ENCODE measurements around the gene DCP1B. TPM values are rescaled to one million over a fixed set of nuclear protein-coding genes. Genes with fewer than 3 reads are reported as not detected.

Gene DCP1B
- total RNA-seq, 1 experiment from 2014 or later: 10.9 TPM

DNA sequence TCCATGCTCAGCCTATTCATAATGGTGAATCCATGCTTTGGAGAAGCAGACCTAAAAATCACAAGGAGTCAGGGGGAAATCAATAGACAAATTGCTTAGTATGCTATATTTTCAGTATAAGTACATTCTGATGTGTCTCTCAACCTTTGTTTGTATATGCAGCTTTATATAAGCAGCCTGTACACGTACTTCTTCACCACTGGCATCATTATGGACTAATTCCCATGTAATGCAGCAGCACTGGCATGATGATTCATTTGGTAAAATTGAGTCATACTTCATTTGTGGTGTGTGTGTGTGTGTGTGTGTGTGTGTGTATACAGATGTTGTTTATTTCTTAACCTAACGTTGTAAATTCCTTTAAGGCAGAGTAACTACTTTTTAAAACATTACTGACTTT is 10.9 kb downstream of the DCP1B start:
- no peak for DNase-seq (ENCODE audit: low read depth, low spot score)
- in situ Hi-C loops (cut with HindIII; ENCODE audit: low pct_unique_long_range_greater_than_20kb, low sequenced_read_pairs): no loop called here

GRCh38 chr12:1992732-1993131 is 11.5 kb downstream of the DCP1B start:
- DNase-seq (ENCODE audit: low read depth, low spot score): no peak
- in situ Hi-C loops (cut with HindIII; ENCODE audit: low pct_unique_long_range_greater_than_20kb, low sequenced_read_pairs): no loop called here

DNA sequence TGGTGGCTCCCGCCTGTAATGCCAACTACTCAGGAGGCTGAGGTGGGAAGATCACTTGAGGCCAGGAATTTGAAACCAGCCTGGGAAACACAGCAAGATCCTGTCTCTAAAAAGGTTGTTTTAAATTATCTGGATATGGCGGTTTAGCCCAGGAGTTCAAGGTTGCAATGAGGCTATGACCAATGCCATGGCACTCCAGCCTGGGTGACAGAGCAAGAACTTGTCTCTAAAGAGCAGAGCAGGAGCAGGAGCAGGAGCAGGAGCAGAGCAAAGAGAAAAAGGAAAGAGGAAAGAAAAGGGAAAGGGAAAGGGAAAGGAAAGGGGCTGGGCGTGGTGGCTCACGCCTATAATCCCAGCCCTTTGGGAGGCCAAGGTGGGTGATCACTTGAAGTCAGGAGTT is 15.1 kb downstream of the DCP1B start:
- no peak for DNase-seq (ENCODE audit: low read depth, low spot score)
- in situ Hi-C loops (cut with HindIII; ENCODE audit: low pct_unique_long_range_greater_than_20kb, low sequenced_read_pairs): no loop called here

GRCh38 chr12:1984759-1985158 is 19.5 kb downstream of the DCP1B start:
- in situ Hi-C loops (cut with HindIII; ENCODE audit: low pct_unique_long_range_greater_than_20kb, low sequenced_read_pairs): no loop called here

DNA sequence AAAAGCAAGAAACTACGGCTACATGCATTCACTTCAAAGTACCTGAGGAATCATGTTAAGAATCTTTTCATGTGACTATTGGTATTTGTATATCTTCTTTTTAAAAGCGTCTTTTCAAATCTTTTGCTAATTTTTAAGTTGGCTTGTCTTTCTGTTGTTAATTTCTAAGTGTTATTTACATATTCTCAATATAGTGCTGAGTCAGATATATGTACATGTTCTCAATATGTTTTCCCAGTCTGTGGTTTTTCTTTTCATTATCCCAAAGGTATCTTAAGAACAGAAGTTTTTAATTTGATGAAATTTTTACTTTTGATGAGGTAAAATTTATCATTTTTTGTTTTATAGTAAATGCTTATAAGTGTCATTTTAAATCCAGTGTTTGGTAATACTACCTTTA is 24.0 kb downstream of the DCP1B start:
- in situ Hi-C loops (cut with HindIII; ENCODE audit: low pct_unique_long_range_greater_than_20kb, low sequenced_read_pairs): no loop called here
- no peak for DNase-seq (ENCODE audit: low read depth, low spot score)

More at GRCh38 chr12:1984759-1985158, 19.5 kb downstream of the DCP1B start:
- DNase-seq (ENCODE audit: low read depth, low spot score): no peak

DNA sequence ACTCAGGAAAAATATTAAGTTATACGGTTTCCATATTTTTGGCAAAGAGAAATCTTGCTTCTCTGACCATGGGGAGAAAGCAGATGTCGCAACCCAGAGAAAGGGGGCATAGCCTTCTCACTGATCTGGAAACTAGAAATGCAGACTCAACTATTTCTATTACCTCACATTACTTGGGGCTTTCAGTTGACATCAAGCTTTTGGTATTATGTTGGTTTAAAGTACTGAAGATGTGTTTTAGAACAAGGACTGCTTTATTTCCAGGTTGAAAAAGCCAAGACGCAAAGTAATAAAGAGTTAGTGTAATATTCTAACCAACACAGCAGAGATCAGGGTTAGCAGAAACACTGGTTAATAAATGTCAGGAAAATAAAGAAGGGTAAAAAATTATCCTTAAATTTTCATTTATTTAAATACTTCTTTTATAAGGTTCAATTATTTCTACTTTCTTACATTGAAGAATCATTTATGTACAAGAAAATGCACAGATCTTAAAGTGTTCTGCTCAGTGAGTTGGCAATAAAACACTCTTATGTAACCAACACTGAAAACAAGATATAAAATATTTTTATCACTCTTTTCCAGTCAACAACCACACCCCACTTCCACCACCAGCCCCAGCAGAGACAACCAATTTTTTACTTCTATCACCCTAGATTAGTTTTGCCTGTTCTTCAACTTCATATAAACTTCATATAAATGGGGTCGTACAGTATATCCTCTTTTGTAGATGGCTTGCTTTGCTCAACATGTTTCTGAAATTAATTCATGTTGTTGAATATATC is 26.0 kb downstream of the DCP1B start:
- in situ Hi-C loops (cut with HindIII; ENCODE audit: low pct_unique_long_range_greater_than_20kb, low sequenced_read_pairs): no loop called here
- peak; percentile 42 for DNase-seq (ENCODE audit: low read depth, low spot score)

DNA sequence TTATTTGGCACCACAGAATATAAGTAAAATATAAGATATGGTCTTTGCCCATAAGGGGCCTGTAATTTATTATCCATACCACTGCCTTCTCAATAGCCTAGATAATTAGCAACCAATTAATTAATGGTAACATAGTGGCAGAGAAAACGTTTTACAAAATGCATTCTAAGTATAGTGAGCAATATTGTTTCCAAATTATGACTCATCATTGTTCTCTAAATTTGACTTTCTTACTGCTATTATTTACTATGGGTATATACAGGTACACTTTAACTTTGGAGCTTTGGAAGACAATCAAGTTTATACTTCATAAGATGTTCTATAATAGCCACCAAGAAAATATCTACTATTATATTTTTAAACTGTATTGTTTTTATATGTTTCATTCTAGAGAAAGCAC is 26.7 kb downstream of the DCP1B start:
- in situ Hi-C loops (cut with HindIII; ENCODE audit: low pct_unique_long_range_greater_than_20kb, low sequenced_read_pairs): no loop called here
- no peak for DNase-seq (ENCODE audit: low read depth, low spot score)

- no peak for DNase-seq (ENCODE audit: low read depth, low spot score)
- in situ Hi-C loops (cut with HindIII; ENCODE audit: low pct_unique_long_range_greater_than_20kb, low sequenced_read_pairs): no loop called here
Observed at GRCh38 chr12:1977109-1977508, 27.1 kb downstream of the DCP1B start.

GRCh38 chr12:1974812-1975211 is 29.4 kb downstream of the DCP1B start:
- in situ Hi-C loops (cut with HindIII; ENCODE audit: low pct_unique_long_range_greater_than_20kb, low sequenced_read_pairs): no loop called here
- no peak for DNase-seq (ENCODE audit: low read depth, low spot score)

- no peak for DNase-seq (ENCODE audit: low read depth, low spot score)
- in situ Hi-C loops (cut with HindIII; ENCODE audit: low pct_unique_long_range_greater_than_20kb, low sequenced_read_pairs): no loop called here
Observed at GRCh38 chr12:1972856-1973317, 31.4 kb downstream of the DCP1B start.

DNA sequence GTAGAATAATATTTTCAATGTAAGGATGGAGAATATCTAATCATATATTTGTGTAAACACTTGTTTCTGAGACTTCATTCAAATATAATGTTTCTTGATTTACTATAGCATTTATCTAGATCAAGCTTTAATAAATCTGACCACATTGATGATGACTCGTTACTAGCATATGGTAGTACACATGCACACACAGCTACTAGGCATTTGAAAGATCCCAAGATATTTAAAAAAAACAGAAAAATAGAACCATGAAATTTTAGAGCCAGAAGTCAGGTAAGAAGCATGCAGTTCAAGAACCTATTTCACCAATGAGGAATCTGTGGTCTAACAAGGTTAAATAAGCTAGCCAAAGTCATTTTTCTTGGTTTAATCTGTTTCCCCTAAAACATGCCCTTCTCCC is 32.0 kb downstream of the DCP1B start:
- DNase-seq (ENCODE audit: low read depth, low spot score): no peak
- in situ Hi-C loops (cut with HindIII; ENCODE audit: low pct_unique_long_range_greater_than_20kb, low sequenced_read_pairs): no loop called here

DNA sequence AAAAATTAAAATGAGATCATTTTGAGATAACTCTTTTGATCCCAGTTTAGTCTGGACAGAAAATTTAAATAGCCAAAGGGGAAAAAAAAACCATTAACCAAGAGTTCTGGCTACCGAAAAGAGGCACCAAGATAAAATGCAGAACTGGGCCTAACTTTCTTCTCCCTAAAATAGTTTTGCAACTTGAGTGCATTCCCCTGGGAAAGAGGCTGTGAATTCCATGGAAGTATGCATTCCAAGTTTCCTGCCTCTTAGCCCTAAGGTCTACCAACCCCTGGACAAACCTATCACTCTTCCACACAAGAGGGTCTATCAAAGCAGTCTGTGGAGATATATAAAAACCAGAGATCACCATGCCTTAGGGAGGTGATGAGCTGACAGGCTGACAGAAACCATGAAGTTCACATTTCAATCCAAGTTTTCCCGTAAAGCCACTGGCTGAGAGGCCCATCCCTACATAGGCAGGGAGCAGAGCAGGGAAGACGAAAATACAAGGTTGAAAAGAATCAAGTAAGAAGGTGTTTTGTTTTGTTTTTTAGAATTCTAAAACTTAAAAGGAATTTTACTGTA is 33.8 kb downstream of the DCP1B start:
- no peak for DNase-seq (ENCODE audit: low read depth, low spot score)
- in situ Hi-C loops (cut with HindIII; ENCODE audit: low pct_unique_long_range_greater_than_20kb, low sequenced_read_pairs): no loop called here

DNA sequence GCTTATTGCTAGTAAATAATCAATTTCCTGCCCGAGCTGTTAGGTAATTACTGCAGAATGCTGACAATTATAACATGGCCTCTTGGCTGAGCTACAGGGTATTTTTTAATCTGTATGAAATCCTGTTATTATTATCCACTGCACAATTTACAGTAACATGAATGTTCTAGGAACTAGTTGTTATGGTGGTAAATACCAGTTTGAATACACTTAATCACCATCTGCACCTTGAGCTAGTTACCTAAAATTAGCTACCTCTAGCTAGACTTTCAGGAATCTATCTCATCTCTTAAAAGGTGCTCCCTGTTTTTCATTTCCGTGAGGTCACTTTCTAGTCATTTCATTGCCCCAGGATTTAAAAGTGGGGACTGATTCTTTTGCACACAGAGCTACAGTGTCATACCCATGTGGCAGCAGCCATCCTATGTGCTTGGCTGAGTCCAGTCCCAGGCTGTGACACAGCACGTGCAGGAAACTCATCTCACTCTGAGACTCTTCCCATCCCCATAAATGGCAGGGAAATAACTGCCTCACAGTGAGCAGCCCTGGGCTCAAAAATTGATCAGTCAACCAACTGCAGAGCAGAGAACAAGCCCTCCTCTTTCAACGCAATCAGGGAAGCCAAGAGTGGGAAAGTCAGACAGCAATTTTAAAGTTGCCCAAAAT is 37.6 kb downstream of the DCP1B start:
- no peak for DNase-seq (ENCODE audit: low read depth, low spot score)
- in situ Hi-C loops (cut with HindIII; ENCODE audit: low pct_unique_long_range_greater_than_20kb, low sequenced_read_pairs): no loop called here

GRCh38 chr12:1965916-1966315 is 38.3 kb downstream of the DCP1B start:
- in situ Hi-C loops (cut with HindIII; ENCODE audit: low pct_unique_long_range_greater_than_20kb, low sequenced_read_pairs): no loop called here
- DNase-seq (ENCODE audit: low read depth, low spot score): no peak

DNA sequence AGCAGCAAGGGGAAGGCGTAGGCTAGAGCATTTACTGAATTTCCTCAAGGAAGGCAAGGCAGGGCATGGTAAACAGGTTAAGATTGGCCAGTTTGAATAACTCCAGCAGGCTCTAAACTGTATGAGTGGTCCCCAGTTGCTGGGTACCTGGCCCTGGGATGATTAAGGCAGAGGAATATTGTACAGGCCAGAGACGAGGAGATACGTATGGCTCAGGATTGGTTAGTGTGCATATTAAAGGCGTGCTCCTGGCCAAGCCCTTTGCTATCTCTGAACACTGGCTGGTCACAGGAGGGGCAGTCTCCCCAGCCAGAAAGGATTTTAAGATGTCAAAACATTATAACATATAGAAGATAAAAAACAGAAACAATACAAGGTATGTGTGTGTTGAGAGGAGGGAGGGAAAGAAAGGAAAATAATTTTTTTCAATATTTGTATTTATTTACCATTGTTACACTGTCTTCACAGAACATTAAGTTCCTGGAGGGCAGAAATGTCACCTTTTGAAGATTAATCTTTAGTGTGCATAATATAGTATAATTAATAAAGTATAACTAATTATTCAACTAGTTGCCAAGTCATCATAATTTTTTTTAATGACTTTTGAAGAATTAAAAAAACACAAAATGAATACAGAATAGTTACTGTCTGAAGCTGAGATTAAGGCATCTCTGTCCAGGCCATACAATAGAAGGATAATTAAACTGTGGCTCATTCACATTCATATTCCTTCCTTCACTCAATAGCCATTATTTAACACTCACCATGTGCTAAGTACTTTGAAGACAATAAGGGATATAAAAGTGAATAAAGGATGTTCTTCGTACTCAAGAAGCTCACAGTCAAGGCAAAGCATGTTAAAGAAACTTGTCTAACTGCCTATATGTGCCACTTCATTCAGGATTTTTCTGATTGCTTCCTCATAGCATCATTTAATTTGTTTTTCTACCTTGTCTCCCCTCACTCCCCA is 41.9 kb downstream of the DCP1B start:
- DNase-seq (ENCODE audit: low read depth, low spot score): no peak
- in situ Hi-C loops (cut with HindIII; ENCODE audit: low pct_unique_long_range_greater_than_20kb, low sequenced_read_pairs): no loop called here

DNA sequence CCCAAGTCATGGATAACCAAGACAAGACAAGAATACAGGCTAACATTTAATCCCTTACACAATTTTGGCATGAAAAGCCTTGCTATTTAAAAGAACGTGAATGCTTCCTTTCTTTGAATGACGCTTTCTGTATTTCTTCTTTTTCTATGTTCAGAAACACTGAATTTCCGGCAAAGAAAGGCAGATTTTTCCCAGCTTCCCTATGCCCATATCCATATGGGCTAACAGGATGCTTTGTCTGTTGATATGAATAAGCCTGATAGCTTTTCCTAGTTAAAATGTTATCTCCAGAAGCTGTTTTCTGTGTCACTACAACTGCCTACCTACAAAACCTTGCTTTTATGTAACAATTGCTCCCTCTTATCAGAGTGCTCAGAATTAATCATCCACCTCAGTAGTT is 47.5 kb downstream of the DCP1B start:
- in situ Hi-C loops (cut with HindIII; ENCODE audit: low pct_unique_long_range_greater_than_20kb, low sequenced_read_pairs): no loop called here
- DNase-seq (ENCODE audit: low read depth, low spot score): no peak

DNA sequence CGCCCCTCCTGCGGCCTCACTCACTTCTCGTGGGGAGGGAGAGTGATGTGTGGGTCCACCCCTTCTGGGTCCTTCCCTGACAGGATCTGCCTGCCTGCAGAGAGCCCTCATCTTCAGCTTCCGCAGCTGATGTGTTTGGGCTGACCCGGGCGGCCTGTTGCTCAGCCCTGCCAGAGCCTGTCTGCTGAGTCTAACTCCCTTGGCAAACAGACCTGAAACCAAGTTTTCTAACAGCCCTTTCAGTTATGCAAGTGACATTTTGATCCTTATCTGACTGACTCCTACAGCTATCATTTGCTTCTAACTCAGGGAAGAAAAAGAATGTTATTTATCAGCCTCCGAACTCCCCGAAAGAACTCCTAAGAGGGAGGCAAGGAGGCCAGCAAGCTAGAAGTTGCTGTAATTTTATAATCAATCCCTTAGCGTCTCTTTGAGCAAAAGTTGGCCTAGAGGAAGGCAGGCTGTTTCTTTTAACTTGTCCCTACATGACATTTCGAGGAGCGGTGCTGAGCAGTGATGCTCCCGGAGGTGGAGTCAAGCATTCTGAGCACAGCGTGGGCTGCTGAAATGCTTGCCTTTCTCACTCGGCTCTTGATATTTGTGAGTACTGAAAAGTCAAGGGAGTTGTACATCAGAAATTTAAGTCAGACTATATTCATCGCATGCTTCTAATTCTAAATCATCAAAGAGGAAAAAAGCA is 54.3 kb downstream of the DCP1B start:
- DNase-seq (ENCODE audit: low read depth, low spot score): no peak
- in situ Hi-C loops (cut with HindIII; ENCODE audit: low pct_unique_long_range_greater_than_20kb, low sequenced_read_pairs): no loop called here
